ENCODE measurements around the gene KCNJ6. TPM values are rescaled to one million over a fixed set of nuclear protein-coding genes. Genes with fewer than 3 reads are reported as not detected.
"Not testable (repeated sequence)": the region's sequence is repeated elsewhere in the genome, so short reads cannot be mapped to it uniquely, and the experiment has no call there.

Gene KCNJ6
- total RNA-seq, 2 donors from 2014 or later = not detected

GRCh38 chr21:37737996-37738395 lies 178.3 kb downstream of the KCNJ6 start:
- Mint-ChIP-seq H3K36me3 (ENCODE audit: low read depth) (no peaks in the 10 kb centered on the region), H3K4me3 (no peak overlapping the region), H3K27me3 (peaks cover 40% of the 10 kb centered on the region), H3K27ac (no peak overlapping the region), H3K4me1 (peaks cover 2% of the 10 kb centered on the region)
- no peaks in the 10 kb centered on the region for H3K9me3 ChIP-seq (ENCODE audit: control insufficient read depth, low read length, poor library complexity, severe bottlenecking)
- DNase-seq = no peak
- ATAC-seq = no peak

- H3K9me3 ChIP-seq (ENCODE audit: control insufficient read depth, low read length, poor library complexity, severe bottlenecking) = no peaks in the 10 kb centered on the region
- no peak for DNase-seq
- Mint-ChIP-seq H3K4me3 (no peak overlapping the region), H3K36me3 (ENCODE audit: low read depth) (no peaks in the 10 kb centered on the region), H3K27me3 (peaks cover 35% of the 10 kb centered on the region), H3K27ac (no peak overlapping the region), H3K4me1 (no peaks in the 10 kb centered on the region)
- ATAC-seq = no peak
These were observed 178.8 kb downstream of the KCNJ6 start for GRCh38 chr21:37737507-37737906.

GRCh38 chr21:37734846-37735245 lies 181.4 kb downstream of the KCNJ6 start:
- Mint-ChIP-seq H3K4me1 (no peaks in the 10 kb centered on the region), H3K27ac (no peak overlapping the region), H3K36me3 (ENCODE audit: low read depth) (peaks cover 2% of the 10 kb centered on the region), H3K4me3 (no peak overlapping the region), H3K27me3 (peaks cover 29% of the 10 kb centered on the region)
- no peaks in the 10 kb centered on the region for H3K9me3 ChIP-seq (ENCODE audit: control insufficient read depth, low read length, poor library complexity, severe bottlenecking)
- DNase-seq = no peak
- no peak for ATAC-seq

- H3K9me3 ChIP-seq (ENCODE audit: control insufficient read depth, low read length, poor library complexity, severe bottlenecking) = no peaks in the 10 kb centered on the region
- ATAC-seq = no peak
- no peaks in the 10 kb centered on the region for H3K4me1 Mint-ChIP-seq
- H3K27me3 Mint-ChIP-seq = peaks cover 22% of the 10 kb centered on the region
- H3K4me3 Mint-ChIP-seq = no peak overlapping the region
- H3K36me3 Mint-ChIP-seq (ENCODE audit: low read depth) = peaks cover 2% of the 10 kb centered on the region
- DNase-seq = no peak
- no peak overlapping the region for H3K27ac Mint-ChIP-seq
These were observed 183.3 kb downstream of the KCNJ6 start for GRCh38 chr21:37732927-37733326.

- DNase-seq = no peak
- no peak for ATAC-seq
- H3K9me3 ChIP-seq (ENCODE audit: control insufficient read depth, low read length, poor library complexity, severe bottlenecking) = no peaks in the 10 kb centered on the region
- no peak overlapping the region for H3K27ac Mint-ChIP-seq
- H3K4me3 Mint-ChIP-seq = no peak overlapping the region
- no peaks in the 10 kb centered on the region for H3K36me3 Mint-ChIP-seq (ENCODE audit: low read depth)
- H3K4me1 Mint-ChIP-seq = no peaks in the 10 kb centered on the region
- peaks cover 11% of the 10 kb centered on the region for H3K27me3 Mint-ChIP-seq
These were observed 192.1 kb downstream of the KCNJ6 start for GRCh38 chr21:37724201-37724600.

GRCh38 chr21:37717534-37717933 lies 198.7 kb downstream of the KCNJ6 start:
- no peak overlapping the region for H3K4me3 Mint-ChIP-seq
- H3K36me3 Mint-ChIP-seq (ENCODE audit: low read depth) = no peaks in the 10 kb centered on the region
- ATAC-seq (no peak), DNase-seq (no peak)
- H3K4me1 Mint-ChIP-seq = no peaks in the 10 kb centered on the region
- peaks cover 60% of the 10 kb centered on the region for H3K27me3 Mint-ChIP-seq
- H3K9me3 ChIP-seq (ENCODE audit: control insufficient read depth, low read length, poor library complexity, severe bottlenecking) = no peaks in the 10 kb centered on the region
- no peak overlapping the region for H3K27ac Mint-ChIP-seq

- not testable (repeated sequence) for DNase-seq; H3K9me3 ChIP-seq (ENCODE audit: control insufficient read depth, low read length, poor library complexity, severe bottlenecking); H3K36me3 Mint-ChIP-seq (ENCODE audit: low read depth); ATAC-seq; H3K4me1 Mint-ChIP-seq; H3K4me3 Mint-ChIP-seq; H3K27ac Mint-ChIP-seq
- peaks cover 62% of the 10 kb centered on the region for H3K27me3 Mint-ChIP-seq
These were observed 203.7 kb downstream of the KCNJ6 start for GRCh38 chr21:37712569-37712934.

GRCh38 chr21:37711836-37712568 lies 204.3 kb downstream of the KCNJ6 start:
- no peaks in the 10 kb centered on the region for H3K9me3 ChIP-seq (ENCODE audit: control insufficient read depth, low read length, poor library complexity, severe bottlenecking)
- Mint-ChIP-seq H3K36me3 (ENCODE audit: low read depth) (no peaks in the 10 kb centered on the region), H3K4me3 (no peak overlapping the region), H3K27me3 (peaks cover 57% of the 10 kb centered on the region), H3K4me1 (no peaks in the 10 kb centered on the region), H3K27ac (no peak overlapping the region)
- ATAC-seq (peak; percentile 54), DNase-seq (no peak)

- Mint-ChIP-seq H3K27ac (no peak overlapping the region), H3K4me1 (no peaks in the 10 kb centered on the region), H3K4me3 (no peak overlapping the region), H3K36me3 (ENCODE audit: low read depth) (no peaks in the 10 kb centered on the region), H3K27me3 (peaks cover 51% of the 10 kb centered on the region)
- DNase-seq (no peak), ATAC-seq (no peak)
- no peaks in the 10 kb centered on the region for H3K9me3 ChIP-seq (ENCODE audit: control insufficient read depth, low read length, poor library complexity, severe bottlenecking)
These were observed 204.9 kb downstream of the KCNJ6 start for GRCh38 chr21:37711286-37711829.

GRCh38 chr21:37710546-37711285 lies 205.5 kb downstream of the KCNJ6 start:
- no peaks in the 10 kb centered on the region for H3K4me1 Mint-ChIP-seq
- ATAC-seq (no peak), DNase-seq (no peak)
- no peaks in the 10 kb centered on the region for H3K36me3 Mint-ChIP-seq (ENCODE audit: low read depth)
- H3K27ac Mint-ChIP-seq = no peak overlapping the region
- H3K27me3 Mint-ChIP-seq = peaks cover 50% of the 10 kb centered on the region
- H3K9me3 ChIP-seq (ENCODE audit: control insufficient read depth, low read length, poor library complexity, severe bottlenecking) = no peaks in the 10 kb centered on the region
- no peak overlapping the region for H3K4me3 Mint-ChIP-seq

GRCh38 chr21:37704751-37705150 lies 211.5 kb downstream of the KCNJ6 start:
- H3K27me3 Mint-ChIP-seq = peaks cover 17% of the 10 kb centered on the region
- no peak overlapping the region for H3K27ac Mint-ChIP-seq
- DNase-seq = no peak
- peaks cover 4% of the 10 kb centered on the region for H3K4me1 Mint-ChIP-seq
- no peak for ATAC-seq
- H3K36me3 Mint-ChIP-seq (ENCODE audit: low read depth) = peaks cover 3% of the 10 kb centered on the region
- no peak overlapping the region for H3K4me3 Mint-ChIP-seq
- no peaks in the 10 kb centered on the region for H3K9me3 ChIP-seq (ENCODE audit: control insufficient read depth, low read length, poor library complexity, severe bottlenecking)

GRCh38 chr21:37702241-37702640 lies 214.0 kb downstream of the KCNJ6 start:
- Mint-ChIP-seq H3K36me3 (ENCODE audit: low read depth) (peaks cover 3% of the 10 kb centered on the region), H3K27me3 (peaks cover 20% of the 10 kb centered on the region), H3K4me1 (peaks cover 4% of the 10 kb centered on the region), H3K27ac (no peak overlapping the region), H3K4me3 (no peak overlapping the region)
- ATAC-seq = no peak
- DNase-seq = no peak
- no peaks in the 10 kb centered on the region for H3K9me3 ChIP-seq (ENCODE audit: control insufficient read depth, low read length, poor library complexity, severe bottlenecking)

- DNase-seq = no peak
- H3K27me3 Mint-ChIP-seq = peaks cover 36% of the 10 kb centered on the region
These were observed 215.5 kb downstream of the KCNJ6 start for GRCh38 chr21:37700641-37701202.

More at GRCh38 chr21:37700641-37701202, 215.5 kb downstream of the KCNJ6 start:
- no peak for ATAC-seq
- no peak overlapping the region for H3K4me3 Mint-ChIP-seq
- no peaks in the 10 kb centered on the region for H3K9me3 ChIP-seq (ENCODE audit: control insufficient read depth, low read length, poor library complexity, severe bottlenecking)
- H3K27ac Mint-ChIP-seq = no peak overlapping the region
- H3K4me1 Mint-ChIP-seq = peaks cover 4% of the 10 kb centered on the region
- H3K36me3 Mint-ChIP-seq (ENCODE audit: low read depth) = peaks cover 3% of the 10 kb centered on the region

Measured in T-helper 17 cell (primary cell).